H9 (cell line): ENCODE measurements around the gene CBX3. TPM values are rescaled to one million over a fixed set of nuclear protein-coding genes. Genes with fewer than 3 reads are reported as not detected.

Experiments
- DNase-seq: peaks from one replicate; pipeline ENCODE4 v3.0.0-alpha.2; 2017
- H2AFZ ChIP-seq: one replicate; pipeline ENCODE4 v1.6.1; 2013; ENCODE audit warnings: mild to moderate bottlenecking, low read length, control low read depth, moderate library complexity
- H2AK5ac ChIP-seq: 2 replicates; pipeline ENCODE4 v1.6.1; 2013; ENCODE audit warnings: low read length, control low read depth, mixed read lengths; ENCODE audit not compliant: insufficient read length
- H2BK120ac ChIP-seq: one replicate; pipeline ENCODE4 v1.6.1; 2013; ENCODE audit warnings: low read depth, mild to moderate bottlenecking, low read length, control low read depth, inconsistent platforms; ENCODE audit not compliant: poor library complexity, severe bottlenecking
- H2BK12ac ChIP-seq: 2 replicates; pipeline ENCODE4 v1.6.1; 2013; ENCODE audit warnings: low read length, control low read depth, mixed read lengths, low read depth; ENCODE audit not compliant: insufficient read length
- H2BK15ac ChIP-seq: 2 replicates; pipeline ENCODE4 v1.6.1; 2013; ENCODE audit warnings: low read depth, low read length, control low read depth
- H2BK20ac ChIP-seq: one replicate; pipeline ENCODE4 v1.6.1; 2013; ENCODE audit warnings: low read depth, mild to moderate bottlenecking, low read length, control low read depth, inconsistent platforms; ENCODE audit not compliant: poor library complexity, severe bottlenecking
- H2BK5ac ChIP-seq: 2 replicates; pipeline ENCODE4 v1.6.1; 2013; ENCODE audit warnings: low read length, control low read depth, mixed read lengths; ENCODE audit not compliant: insufficient read length
- H3K14ac ChIP-seq: 2 replicates; pipeline ENCODE4 v1.6.1; 2013; ENCODE audit warnings: low read length, control low read depth; ENCODE audit not compliant: insufficient read depth
- H3K18ac ChIP-seq: 2 replicates; pipeline ENCODE4 v1.6.1; 2013; ENCODE audit warnings: low read depth, mild to moderate bottlenecking, mixed read lengths, low read length, control low read depth; ENCODE audit not compliant: insufficient read length
- H3K23ac ChIP-seq: 2 replicates; pipeline ENCODE4 v1.6.1; 2013; ENCODE audit warnings: low read length, control low read depth, mixed read lengths, low read depth; ENCODE audit not compliant: insufficient read length
- H3K23me2 ChIP-seq: 2 replicates; pipeline ENCODE4 v1.6.1; 2013; ENCODE audit warnings: low read depth, mild to moderate bottlenecking, mixed read lengths, low read length, control low read depth; ENCODE audit not compliant: insufficient read length, poor library complexity, severe bottlenecking
- H3K27ac ChIP-seq: 2 replicates; pipeline ENCODE4 v1.5.1; 2013; ENCODE audit warnings: low read length, control low read depth, mixed read lengths, low read depth; ENCODE audit not compliant: insufficient read length
- H3K27me3 ChIP-seq: 2 replicates; pipeline ENCODE4 v1.6.1; 2013; ENCODE audit warnings: low read length, control low read depth, inconsistent platforms; ENCODE audit not compliant: insufficient read depth
- H3K4ac ChIP-seq: 2 replicates; pipeline ENCODE4 v1.6.1; 2013; ENCODE audit warnings: low read depth, mild to moderate bottlenecking, control low read depth, inconsistent platforms, low read length, moderate library complexity
- H3K4me1 ChIP-seq: 2 replicates; pipeline ENCODE4 v1.6.1; 2013; ENCODE audit warnings: low read length, control low read depth, inconsistent platforms; ENCODE audit not compliant: insufficient read depth
- H3K4me2 ChIP-seq: 2 replicates; pipeline ENCODE4 v1.6.1; 2013; ENCODE audit warnings: low read length, control low read depth, mixed read lengths; ENCODE audit not compliant: insufficient read length, insufficient read depth
- H3K56ac ChIP-seq: 2 replicates; pipeline ENCODE4 v1.6.1; 2013; ENCODE audit warnings: low read depth, mild to moderate bottlenecking, mixed read lengths, low read length, control low read depth; ENCODE audit not compliant: insufficient read length
- H3K79me1 ChIP-seq: 2 replicates; pipeline ENCODE4 v1.6.1; 2013; ENCODE audit warnings: low read depth, mild to moderate bottlenecking, moderate library complexity, low read length, control low read depth, inconsistent platforms; ENCODE audit not compliant: insufficient read depth, poor library complexity, severe bottlenecking
- H3K79me2 ChIP-seq: 2 replicates; pipeline ENCODE4 v1.6.1; 2013; ENCODE audit warnings: low read length, control low read depth, inconsistent platforms; ENCODE audit not compliant: insufficient read depth
- H3K9ac ChIP-seq: 2 replicates; pipeline ENCODE4 v1.6.1; 2013; ENCODE audit warnings: low read length, control low read depth, mixed read lengths; ENCODE audit not compliant: insufficient read length; ENCODE audit errors: extremely low read depth
- H3K9me3 ChIP-seq: one replicate; pipeline ENCODE4 v1.6.1; 2013; ENCODE audit warnings: low read depth, low read length, inconsistent platforms; ENCODE audit not compliant: control insufficient read depth
- H3T11ph ChIP-seq: one replicate; pipeline ENCODE4 v1.6.1; 2013; ENCODE audit warnings: mild to moderate bottlenecking, low read length, control low read depth, inconsistent platforms
- H4K20me1 ChIP-seq: one replicate; pipeline ENCODE4 v1.6.1; 2013; ENCODE audit not compliant: control insufficient read depth, insufficient read length, insufficient read depth
- H4K5ac ChIP-seq: 2 replicates; pipeline ENCODE4 v1.6.1; 2013; ENCODE audit warnings: low read depth, mild to moderate bottlenecking, mixed read lengths, low read length, control low read depth; ENCODE audit not compliant: insufficient read length
- H4K8ac ChIP-seq: replicated peaks from 2 replicates; pipeline ENCODE4 v1.6.1; 2013; ENCODE audit warnings: low read length, control low read depth, mixed read lengths, low read depth; ENCODE audit not compliant: insufficient read length
- H4K91ac ChIP-seq: 2 replicates; pipeline ENCODE4 v1.6.1; 2013; ENCODE audit warnings: low read depth, mild to moderate bottlenecking, moderate library complexity, mixed read lengths, low read length, control low read depth; ENCODE audit not compliant: insufficient read length
- H3K27ac Mint-ChIP-seq, 3 experiments: 2 replicates in 2 of 3; 3 replicates in 1 of 3; pipeline ENCODE4 v1.8.0; 2020 to 2021; ENCODE audit warnings: mixed read lengths in 3 of 3, mild to moderate bottlenecking in 1 of 3, moderate library complexity in 1 of 3
- H3K27me3 Mint-ChIP-seq: 2 replicates; pipeline ENCODE4 v1.8.0; 2021; ENCODE audit warnings: low read depth, mild to moderate bottlenecking, moderate library complexity, mixed read lengths
- H3K36me3 Mint-ChIP-seq, 3 experiments: 2 replicates in 2 of 3; 3 replicates in 1 of 3; pipeline ENCODE4 v1.8.0; 2020 to 2021; ENCODE audit warnings: low read depth in 3 of 3, mixed read lengths in 3 of 3; ENCODE audit not compliant: insufficient read depth in 1 of 3
- H3K4me1 Mint-ChIP-seq, 2 experiments: 2 replicates each; pipeline ENCODE4 v1.8.0; 2020; ENCODE audit warnings: mixed read lengths in 2 of 2
- H3K4me3 Mint-ChIP-seq, 2 experiments: 2 replicates in 1 of 2; 3 replicates in 1 of 2; pipeline ENCODE4 v1.8.0; 2020 to 2021; ENCODE audit warnings: mild to moderate bottlenecking in 2 of 2, mixed read lengths in 2 of 2, moderate library complexity in 1 of 2
- H3K9me3 Mint-ChIP-seq, 2 experiments: 2 replicates in 1 of 2; 3 replicates in 1 of 2; pipeline ENCODE4 v1.8.0; 2020; ENCODE audit warnings: mild to moderate bottlenecking in 2 of 2, mixed read lengths in 2 of 2, moderate library complexity in 1 of 2
- CTCF ChIP-seq: fragments of 200-600 bp; sonication (generic); conservative IDR thresholded peaks from 3 replicates; pipeline ENCODE4 v1.8.0; 2021; ENCODE audit warnings: antibody characterized with exemption, mild to moderate bottlenecking
- WGBS: extraction: QIAGEN DNeasy Blood & Tissue Kit; methylation state at CpG from one replicate; pipeline ENCODE4 v1.1.7; 2013; ENCODE audit warnings: missing lambda C conversion rate, low lambda C conversion rate, mixed read lengths; ENCODE audit not compliant: insufficient read length; ENCODE audit errors: extremely low coverage; 5-methylcytosine and 5-hydroxymethylcytosine counted together
- total RNA-seq: library from RNA; stranded (reverse); gene quantifications from 2 replicates; pipeline ENCODE4 v1.2.1, GENCODE V29; 2021

Gene CBX3
- total RNA-seq, 1 experiment from 2014 or later = 288 TPM

- no peak overlapping the region for H2BK5ac ChIP-seq
- no peak overlapping the region for H4K8ac ChIP-seq
- peaks cover 2% of the 10 kb centered on the region for H3K4me1 ChIP-seq
- no peak overlapping the region for H3K56ac ChIP-seq
- WGBS = no CpG with 5 or more reads among the region's 5 CpGs
- no peaks in the 10 kb centered on the region for H3K9me3 ChIP-seq
- H2BK20ac ChIP-seq = no peak overlapping the region
- H3K9ac ChIP-seq = peak overlapping the region; percentile 81
- no peak for TF ChIP-seq CTCF
- H3K27me3 ChIP-seq = no peaks in the 10 kb centered on the region
- Mint-ChIP-seq H3K27me3 (peaks cover 9% of the 10 kb centered on the region), H3K4me3 (peak overlapping the region; percentile 100), H3K4me1 (peaks cover 28 to 46% of the 10 kb centered on the region in 2 experiments), H3K36me3 (peaks cover 79 to 82% (median 79%) of the 10 kb centered on the region in 3 experiments), H3K9me3 (peaks cover 17 to 21% of the 10 kb centered on the region in 2 experiments), H3K27ac (peak overlapping the region in 1 of 3 experiments; percentile 97; a peak in 3 of 7 replicates)
- H3K79me2 ChIP-seq = peaks cover 48% of the 10 kb centered on the region
- H3K4ac ChIP-seq = no peak overlapping the region
- H2AFZ ChIP-seq = no peak overlapping the region
- peaks cover 3% of the 10 kb centered on the region for H3K79me1 ChIP-seq
- H4K20me1 ChIP-seq = no peaks in the 10 kb centered on the region
- H2BK12ac ChIP-seq = no peak overlapping the region
- H2BK120ac ChIP-seq = no peak overlapping the region
- DNase-seq = no peak
- H3K23ac ChIP-seq = no peak overlapping the region
- H2AK5ac ChIP-seq = no peak overlapping the region
- no peak overlapping the region for H4K91ac ChIP-seq
- no peak overlapping the region for H2BK15ac ChIP-seq
- peaks cover 3% of the 10 kb centered on the region for H3K23me2 ChIP-seq
- no peak overlapping the region for H4K5ac ChIP-seq
- H3T11ph ChIP-seq = no peak overlapping the region
- no peak overlapping the region for H3K14ac ChIP-seq
- H3K27ac ChIP-seq = no peak overlapping the region
- H3K18ac ChIP-seq = no peak overlapping the region
- H3K4me2 ChIP-seq = peak overlapping the region; percentile 87
These were observed 4.1 kb upstream of the CBX3 start for GRCh38 chr7:26197153-26198115.
